Choroid plexus epithelial cell (primary cell): ENCODE measurements around the gene PPOX.

Experiments
- DNase-seq: peaks from one replicate; pipeline ENCODE4 v3.0.0-alpha.2; 2010; ENCODE audit warnings: low read depth
- H3K4me3 ChIP-seq: 2 replicates; pipeline ENCODE4 v1.5.1; 2011; ENCODE audit warnings: low read depth, mild to moderate bottlenecking, control low read depth, low read length, moderate library complexity
- CTCF ChIP-seq: conservative IDR thresholded peaks from 2 replicates; pipeline ENCODE4 v1.5.1; 2011; ENCODE audit warnings: low read depth, mild to moderate bottlenecking, control low read depth, inconsistent platforms, low read length, moderate library complexity

Gene PPOX

GRCh38 chr1:161206411-161207140 is 40.4 kb downstream of the PPOX start:
- peak; percentile 75 for DNase-seq
- no peak overlapping the region for H3K4me3 ChIP-seq
- TF ChIP-seq CTCF: no peak

GRCh38 chr1:161207173-161207572 is 40.9 kb downstream of the PPOX start:
- peak; percentile 96 for DNase-seq
- no peak overlapping the region for H3K4me3 ChIP-seq
- TF ChIP-seq CTCF: no peak

- TF ChIP-seq CTCF: peak; percentile 98
- DNase-seq: peak; percentile 84
- H3K4me3 ChIP-seq: no peak overlapping the region
Measured at GRCh38 chr1:161209790-161210409, 43.7 kb downstream of the PPOX start.

GRCh38 chr1:161214369-161214768 is 48.1 kb downstream of the PPOX start:
- no peak for TF ChIP-seq CTCF
- no peak overlapping the region for H3K4me3 ChIP-seq
- no peak for DNase-seq

- no peak for DNase-seq
- no peak within 1 kb of the TSS for H3K4me3 ChIP-seq
- no peak for TF ChIP-seq CTCF
Measured at GRCh38 chr1:161215076-161215475, 48.9 kb downstream of the PPOX start, which contains the start of gene FCER1G. Gene FCER1G, plus strand, starts transcription at chr1:161215295. Its CDS starts 27 bp downstream, at chr1:161215322.

GRCh38 chr1:161216945-161217712 is 50.9 kb downstream of the PPOX start:
- no peak overlapping the region for H3K4me3 ChIP-seq
- no peak for TF ChIP-seq CTCF
- peak; percentile 95 for DNase-seq
